Nephron (organoid): Measurements from ENCODE around the gene NIM1K.
"Not testable (repeated sequence)": the region's sequence is repeated elsewhere in the genome, so short reads cannot be mapped to it uniquely, and the experiment has no call there.

Experiments used
- H3K27ac Mint-ChIP-seq, 3 experiments: 2 replicates each; pipeline ENCODE4 v1.8.0; 2020; ENCODE audit warnings: mixed read lengths in 3 of 3, mild to moderate bottlenecking in 2 of 3, moderate library complexity in 1 of 3
- H3K27me3 Mint-ChIP-seq: 2 replicates; pipeline ENCODE4 v1.8.0; 2021; ENCODE audit warnings: low read depth, mild to moderate bottlenecking, moderate library complexity, mixed read lengths
- H3K36me3 Mint-ChIP-seq: 2 replicates; pipeline ENCODE4 v1.8.0; 2020; ENCODE audit warnings: low read depth, mixed read lengths
- H3K4me1 Mint-ChIP-seq: 2 replicates; pipeline ENCODE4 v1.8.0; 2020; ENCODE audit warnings: mixed read lengths
- H3K4me3 Mint-ChIP-seq, 3 experiments: 2 replicates each; pipeline ENCODE4 v1.8.0; 2020; ENCODE audit warnings: mild to moderate bottlenecking in 3 of 3, mixed read lengths in 3 of 3, moderate library complexity in 2 of 3
- H3K9me3 Mint-ChIP-seq: 2 replicates; pipeline ENCODE4 v1.8.0; 2020; ENCODE audit warnings: mixed read lengths
- CTCF ChIP-seq, 3 experiments: fragments of 200-600 bp; sonication (generic); IDR thresholded peaks; one replicate each; pipeline ENCODE4 v1.5.0; 2021; ENCODE audit warnings: antibody characterized with exemption in 3 of 3; ENCODE audit not compliant: unreplicated experiment in 3 of 3

NIM1K gene

GRCh38 chr5:43258116-43258515, 66.1 kb downstream of the NIM1K start:
- no peak for TF ChIP-seq CTCF (IDR thresholded peaks at IDR 0.05; ENCODE audit: unreplicated experiment in 3 of 3)
- Mint-ChIP-seq H3K27me3 (no peaks in the 10 kb centered on the region), H3K27ac (no peak overlapping the region), H3K9me3 (peaks cover 4% of the 10 kb centered on the region), H3K36me3 (no peaks in the 10 kb centered on the region), H3K4me3 (no peak overlapping the region), H3K4me1 (no peaks in the 10 kb centered on the region)

GRCh38 chr5:43262269-43262668, 70.2 kb downstream of the NIM1K start:
- H3K27me3 Mint-ChIP-seq, H3K4me1 Mint-ChIP-seq, H3K27ac Mint-ChIP-seq, H3K4me3 Mint-ChIP-seq, H3K36me3 Mint-ChIP-seq: not testable (repeated sequence)
- peaks cover 13% of the 10 kb centered on the region for H3K9me3 Mint-ChIP-seq

GRCh38 chr5:43268188-43268820, 76.3 kb downstream of the NIM1K start:
- H3K4me3 Mint-ChIP-seq = no peak overlapping the region

GRCh38 chr5:43270645-43271044, 78.6 kb downstream of the NIM1K start:
- H3K36me3 Mint-ChIP-seq = no peaks in the 10 kb centered on the region

More at GRCh38 chr5:43268188-43268820, 76.3 kb downstream of the NIM1K start:
- Mint-ChIP-seq H3K27me3 (peaks cover 6% of the 10 kb centered on the region), H3K9me3 (peaks cover 11% of the 10 kb centered on the region), H3K27ac (no peak overlapping the region), H3K4me1 (no peaks in the 10 kb centered on the region), H3K36me3 (no peaks in the 10 kb centered on the region)
- TF ChIP-seq CTCF (IDR thresholded peaks at IDR 0.05; ENCODE audit: unreplicated experiment in 3 of 3) = no peak

GRCh38 chr5:43273552-43273951, 81.5 kb downstream of the NIM1K start:
- H3K27ac Mint-ChIP-seq = no peak overlapping the region
- no peaks in the 10 kb centered on the region for H3K27me3 Mint-ChIP-seq
- no peaks in the 10 kb centered on the region for H3K36me3 Mint-ChIP-seq
- TF ChIP-seq CTCF (IDR thresholded peaks at IDR 0.05; ENCODE audit: unreplicated experiment in 3 of 3) = no peak
- H3K4me1 Mint-ChIP-seq = no peaks in the 10 kb centered on the region
- H3K4me3 Mint-ChIP-seq = no peak overlapping the region
- peaks cover 2% of the 10 kb centered on the region for H3K9me3 Mint-ChIP-seq

More at GRCh38 chr5:43270645-43271044, 78.6 kb downstream of the NIM1K start:
- Mint-ChIP-seq H3K27ac (no peak overlapping the region), H3K4me3 (no peak overlapping the region), H3K4me1 (no peaks in the 10 kb centered on the region), H3K27me3 (no peaks in the 10 kb centered on the region), H3K9me3 (peaks cover 5% of the 10 kb centered on the region)
- no peak for TF ChIP-seq CTCF (IDR thresholded peaks at IDR 0.05; ENCODE audit: unreplicated experiment in 3 of 3)

- no peak overlapping the region for H3K4me3 Mint-ChIP-seq
- no peaks in the 10 kb centered on the region for H3K9me3 Mint-ChIP-seq
- no peaks in the 10 kb centered on the region for H3K36me3 Mint-ChIP-seq
- H3K27me3 Mint-ChIP-seq = no peaks in the 10 kb centered on the region
- H3K4me1 Mint-ChIP-seq = no peaks in the 10 kb centered on the region
- TF ChIP-seq CTCF (IDR thresholded peaks at IDR 0.05; ENCODE audit: unreplicated experiment in 3 of 3) = no peak
- no peak overlapping the region for H3K27ac Mint-ChIP-seq
Measured at GRCh38 chr5:43274435-43275114, 82.5 kb downstream of the NIM1K start.
